Muscle of back (tissue), 11 donors: ENCODE results near the gene COG4. TPM values are rescaled to one million over a fixed set of nuclear protein-coding genes. Genes with fewer than 3 reads are reported as not detected.
"Not testable (repeated sequence)": the region's sequence is repeated elsewhere in the genome, so short reads cannot be mapped to it uniquely, and the experiment has no call there.

Experiments used
- DNase-seq, 3 donors: peaks; one replicate each; pipeline versions ENCODE4 v3.0.0 to v3.0.0-alpha.2; 2013
- polyA plus RNA-seq, 10 donors: library from polyadenylated mRNA; unstranded; fragments of 120-200 nt; gene quantifications; one replicate each; pipeline ENCODE4 v1.2.1, GENCODE V29; 2013; ENCODE audit not compliant: insufficient read length in 10 of 10

Gene COG4
- polyA plus RNA-seq, 10 donors: 32.3 to 46.9 (median 39.8) TPM

DNA sequence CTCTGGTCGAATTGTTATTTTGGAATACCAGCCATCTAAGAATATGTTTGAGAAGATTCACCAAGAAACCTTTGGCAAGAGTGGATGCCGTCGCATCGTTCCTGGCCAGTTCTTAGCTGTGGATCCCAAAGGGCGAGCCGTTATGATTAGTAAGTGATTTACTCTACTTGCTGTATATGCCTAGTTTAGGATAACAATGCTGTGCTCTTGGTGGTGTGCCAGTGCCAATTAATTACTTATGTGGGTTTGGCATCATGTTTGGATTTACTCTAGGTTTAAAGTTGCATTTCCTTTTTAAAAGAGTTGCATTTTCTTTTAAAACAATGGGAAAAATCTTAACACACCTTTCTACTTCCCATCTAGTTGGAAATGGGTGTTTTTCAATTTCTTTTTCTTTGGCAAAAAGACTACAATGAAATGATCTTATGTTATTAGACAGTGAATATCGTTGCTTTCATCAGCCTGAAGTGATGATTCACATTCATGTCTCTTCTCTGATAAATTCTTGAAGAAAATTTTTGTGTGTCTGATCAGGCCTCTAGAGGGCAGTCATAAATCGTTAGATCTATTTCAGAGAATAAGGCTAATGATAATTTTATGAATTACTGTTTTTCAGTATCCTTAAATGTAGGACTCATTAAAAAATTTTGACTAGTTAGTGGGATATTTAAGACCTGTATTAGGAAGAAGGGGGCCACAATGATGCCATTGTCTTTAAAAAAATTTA, 5.9 kb upstream of the COG4 start:
- peak; percentile 26 to 44 (median 36) for DNase-seq

DNA sequence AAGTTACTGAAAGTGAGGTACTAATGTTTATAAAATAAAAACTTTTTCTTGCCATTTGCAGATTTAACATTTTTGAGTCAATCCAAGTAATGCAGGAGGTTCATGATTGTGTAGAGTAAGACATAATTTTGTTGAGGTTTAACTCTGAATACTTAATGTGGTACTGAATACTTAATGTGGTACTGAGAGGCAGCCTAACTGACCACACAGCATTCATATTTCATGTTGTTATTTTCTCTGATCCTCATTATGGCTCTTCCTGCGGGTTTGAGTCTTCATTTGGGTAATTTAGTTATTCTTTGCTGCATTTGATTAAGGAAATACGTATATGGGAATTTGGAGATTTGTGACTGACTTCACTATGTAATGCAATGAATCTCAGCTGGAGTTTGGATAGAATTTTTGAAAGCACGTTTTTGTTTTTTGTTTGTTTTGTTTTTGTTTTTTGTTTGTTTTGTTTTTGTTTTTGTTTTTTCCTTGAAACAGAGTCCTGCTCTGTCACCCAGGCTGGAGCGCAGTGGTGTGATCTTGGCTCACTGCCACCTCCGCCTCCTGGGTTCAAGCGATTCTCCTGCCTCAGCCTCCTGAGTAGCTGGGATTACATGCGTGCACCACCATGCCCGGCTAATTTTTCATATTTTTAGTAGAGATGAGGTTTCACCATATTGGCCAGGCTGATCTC, 4.1 kb upstream of the COG4 start:
- no peak for DNase-seq

DNA sequence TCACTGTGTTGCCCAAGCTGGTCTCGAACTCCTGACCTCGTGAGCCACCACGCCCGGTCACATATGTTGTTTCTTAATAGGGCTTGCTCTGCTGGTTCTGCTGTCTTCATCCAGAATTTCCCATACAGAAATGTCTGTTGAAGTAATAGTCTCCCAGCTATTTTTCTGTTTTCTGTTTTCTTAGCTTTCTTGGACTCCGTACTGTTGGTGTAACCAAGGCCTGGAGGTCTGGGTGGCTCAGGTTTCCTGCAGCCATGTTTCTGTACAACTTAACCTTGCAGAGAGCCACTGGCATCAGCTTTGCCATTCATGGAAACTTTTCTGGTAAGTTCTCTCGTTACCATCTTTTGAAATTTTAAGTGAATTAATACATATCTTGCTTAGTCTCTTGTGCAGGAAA, 3.0 kb upstream of the COG4 start:
- DNase-seq: no peak

DNA sequence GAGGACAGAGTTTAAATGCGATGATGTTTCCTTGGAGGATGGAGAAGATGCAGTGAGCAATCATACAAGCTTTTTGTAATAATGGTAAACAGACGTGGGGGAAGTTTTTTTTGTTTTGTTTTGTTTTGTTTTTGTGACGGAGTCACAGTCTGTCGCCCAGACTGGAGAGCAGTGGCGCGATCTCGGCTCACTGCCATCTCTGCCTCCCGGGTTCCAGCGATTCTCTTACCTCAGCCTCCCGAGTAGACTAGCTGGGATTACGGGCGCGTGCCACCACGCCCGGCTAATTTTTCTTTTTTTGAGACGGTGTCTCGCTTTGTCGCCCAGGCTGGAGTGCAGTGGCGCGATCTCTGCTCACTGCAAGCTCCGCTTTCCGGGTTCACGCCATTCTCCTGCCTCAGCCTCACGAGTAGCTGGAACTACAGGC, 1.1 kb upstream of the COG4 start:
- DNase-seq: not testable (repeated sequence)

DNA sequence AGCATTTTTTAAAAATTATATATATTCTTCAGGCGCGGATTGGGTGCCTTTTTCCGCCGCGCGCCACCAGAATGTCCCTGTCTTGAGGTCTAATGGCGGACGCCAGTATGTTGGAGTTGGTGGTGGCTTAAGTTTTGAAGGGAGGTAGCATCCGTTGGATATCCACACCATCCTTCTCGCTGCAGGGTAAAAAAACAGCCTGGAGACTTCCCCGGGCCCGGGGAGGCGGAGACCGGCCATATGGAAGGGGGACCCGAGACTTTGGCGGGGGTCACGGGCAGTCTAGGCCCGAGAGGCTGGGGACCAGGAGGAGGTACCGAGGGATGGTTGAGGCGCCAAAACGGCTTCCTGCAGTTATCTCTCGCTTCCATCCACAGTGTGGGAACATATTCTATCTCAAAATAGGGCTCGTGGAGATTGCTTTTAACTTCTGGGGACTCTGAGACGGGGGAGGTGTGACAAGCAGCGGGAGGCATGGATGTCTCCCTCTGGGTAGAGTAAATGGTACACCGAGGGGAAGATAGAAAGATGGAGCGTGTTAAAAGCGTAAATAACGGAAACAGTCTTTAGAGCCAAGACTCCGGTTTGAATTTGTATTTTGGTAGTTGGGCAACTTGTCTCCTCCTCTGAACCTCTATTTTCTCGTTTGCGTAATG, 517 bp upstream of the COG4 start, which contains the start of gene SF3B3:
Gene SF3B3, plus strand, starts transcription at position 74 of the 656 bp plus-strand sequence. CDS start 2,841 bp downstream, outside the sequence.
- DNase-seq: peak in 1 of 3 donors; percentile 94

DNA sequence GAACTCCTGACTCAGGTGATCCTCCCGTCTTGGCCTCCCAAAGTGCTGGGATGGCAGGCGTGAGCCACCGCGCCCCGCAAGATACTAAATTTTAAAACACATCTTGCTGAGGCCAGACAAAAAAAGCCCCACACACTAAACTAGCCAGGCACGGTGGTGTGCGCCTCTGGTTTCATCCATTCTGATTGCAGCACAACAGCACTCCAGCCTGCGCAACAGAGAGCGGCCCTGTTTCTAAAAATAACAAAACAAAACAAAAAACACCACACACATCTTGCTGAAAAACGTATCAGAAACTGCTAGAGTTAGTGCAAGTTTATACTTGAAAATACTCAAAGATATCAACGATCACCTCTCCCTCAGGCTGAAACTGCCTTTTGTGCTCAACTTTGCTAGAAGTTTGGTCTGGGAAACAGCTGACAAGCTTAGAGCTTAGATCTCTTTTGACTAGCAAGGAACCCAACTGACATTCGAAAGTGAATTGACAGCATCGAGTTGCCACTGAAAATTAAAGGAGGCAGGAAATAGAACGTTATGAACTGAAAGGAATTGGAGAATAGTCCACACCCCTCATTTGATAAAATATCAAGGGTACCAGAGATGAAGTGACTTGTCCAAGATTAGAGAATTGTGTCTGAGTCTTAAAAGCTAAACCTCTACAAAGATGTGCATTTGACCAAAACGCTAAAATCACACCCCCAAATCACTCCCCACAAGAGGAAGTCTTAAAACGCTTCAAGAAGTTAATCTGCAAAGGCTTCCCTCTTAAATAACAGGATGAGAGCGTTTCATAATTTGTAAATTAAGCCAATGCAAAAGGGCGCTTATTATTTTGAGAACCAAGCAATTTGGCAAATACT, 908 bp downstream of the COG4 start:
- DNase-seq: no peak

DNA sequence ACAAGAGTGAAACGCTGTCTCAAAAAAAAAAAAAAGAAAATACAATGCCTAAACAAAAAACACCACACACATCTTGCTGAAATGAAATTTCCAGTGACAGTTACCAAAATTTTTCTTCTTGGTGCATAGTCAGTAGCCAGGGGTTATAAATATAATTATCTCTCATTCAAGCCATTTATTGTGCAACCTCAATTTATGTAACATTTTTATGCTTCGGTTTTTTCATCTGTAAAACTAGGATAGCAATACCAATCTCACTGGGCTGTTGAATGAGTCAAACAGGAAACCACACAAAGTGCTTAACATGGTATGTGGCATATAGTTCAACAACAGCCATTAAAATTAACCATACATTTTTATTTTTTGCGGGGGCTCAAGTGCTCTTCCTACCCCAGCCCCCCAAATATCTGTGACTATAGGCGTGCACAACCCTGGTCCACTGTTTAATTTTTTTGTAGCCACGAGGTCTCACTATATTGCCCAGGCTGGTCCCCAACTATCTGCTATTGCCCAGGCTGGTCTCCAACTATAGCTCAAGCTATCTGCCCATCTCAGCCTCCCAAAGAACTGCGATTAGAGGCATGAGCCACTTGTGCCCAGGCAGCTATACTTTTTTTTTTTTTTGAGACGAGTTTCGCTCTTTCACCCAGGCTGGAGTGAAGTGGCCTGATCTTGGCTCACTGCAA, 2.6 kb downstream of the COG4 start:
- DNase-seq: peak in 1 of 3 donors; percentile 33

DNA sequence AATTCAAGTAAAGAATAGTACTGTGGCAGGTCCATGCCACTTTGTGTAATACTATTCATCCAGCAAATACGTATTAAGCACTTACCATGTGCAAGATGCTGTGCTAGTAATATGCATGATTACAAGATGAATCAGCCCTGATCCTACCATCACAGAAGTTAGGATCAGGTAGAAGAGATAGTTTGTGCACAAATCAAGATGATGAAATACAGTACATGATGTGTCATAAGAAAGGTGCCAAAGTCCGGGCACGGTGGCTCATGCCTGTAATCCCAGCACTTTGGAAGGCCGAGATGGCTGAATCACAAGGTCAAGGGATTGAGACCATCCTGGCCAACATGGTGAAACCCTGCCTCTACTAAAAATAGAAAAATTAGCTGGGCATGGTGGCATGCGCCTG, 10.9 kb downstream of the COG4 start:
- DNase-seq: no peak

DNA sequence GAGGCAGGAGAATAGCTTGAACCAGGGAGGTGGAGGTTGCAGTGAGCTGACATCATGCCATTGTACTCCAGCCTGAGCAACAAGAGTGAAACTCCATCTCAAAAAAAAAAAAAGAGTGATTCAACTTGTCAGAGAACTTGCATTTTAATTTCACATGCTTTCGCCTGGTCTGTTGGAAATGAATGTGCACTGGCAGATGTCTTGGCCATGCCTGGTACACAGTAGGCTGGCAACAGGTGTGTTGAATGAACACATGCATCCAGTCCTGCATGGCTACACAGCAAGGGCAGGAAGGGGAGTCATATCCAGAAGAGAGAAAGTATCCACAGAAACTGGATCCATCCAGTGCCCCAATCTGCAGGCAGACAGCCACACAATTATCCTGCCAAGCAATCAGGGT, 11.5 kb downstream of the COG4 start:
- DNase-seq: no peak

DNA sequence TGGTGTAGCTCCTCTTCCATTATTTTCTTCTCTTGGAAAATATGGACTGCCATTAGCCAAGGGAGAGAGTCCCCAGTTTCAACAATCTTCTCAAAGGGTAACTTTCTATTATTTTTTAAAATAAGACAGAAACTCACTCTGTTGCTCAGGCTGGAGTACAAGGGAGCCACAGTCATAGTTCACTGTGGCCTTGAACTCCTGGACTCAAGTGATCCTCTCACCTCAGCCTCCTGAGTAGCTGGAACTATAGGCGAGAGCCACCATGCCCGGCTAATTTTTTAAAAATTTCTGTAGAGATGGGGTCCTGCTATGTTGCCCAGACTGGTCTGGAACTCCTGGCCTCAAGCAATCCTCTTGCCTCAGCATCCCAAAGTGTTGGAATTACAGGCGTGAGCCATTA, 13.1 kb downstream of the COG4 start:
- no peak for DNase-seq

DNA sequence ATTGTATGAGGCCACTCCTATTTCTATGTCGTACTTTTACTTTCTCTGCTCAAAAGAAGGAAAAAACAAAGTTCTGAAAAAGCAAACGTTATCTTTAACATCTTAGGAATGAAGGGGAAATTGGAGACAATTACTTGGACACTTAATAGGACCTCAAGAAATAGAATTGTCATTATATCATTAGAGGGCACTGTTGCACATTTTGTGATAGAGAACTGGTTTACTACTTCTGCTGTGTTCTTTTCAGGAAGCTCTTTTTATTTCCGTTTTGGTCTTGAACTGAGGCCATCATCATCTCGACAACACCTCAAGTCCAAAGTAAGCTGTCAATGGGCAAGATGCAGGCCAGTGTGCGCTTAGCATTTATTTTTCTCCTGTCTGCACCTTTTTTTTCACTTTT, 14.6 kb downstream of the COG4 start:
- no peak for DNase-seq

DNA sequence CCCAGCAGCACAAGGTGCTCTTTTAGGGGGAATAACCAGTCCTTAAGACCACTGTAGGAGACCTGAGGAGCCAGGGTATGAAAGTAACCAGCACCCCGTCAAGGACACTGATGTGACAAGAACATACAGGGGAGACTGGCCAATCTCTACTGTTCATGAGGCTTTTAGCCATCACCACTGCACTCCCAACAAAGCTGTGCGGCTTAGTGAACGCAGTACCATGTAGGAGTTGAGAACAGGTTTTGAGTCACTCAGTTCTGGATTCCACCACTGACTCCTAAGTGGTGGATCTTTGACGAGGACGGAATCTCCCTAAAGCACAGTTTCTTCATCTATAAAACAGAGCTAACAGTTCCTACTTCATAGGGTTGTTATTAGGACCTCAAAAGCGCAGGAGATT, 26.8 kb downstream of the COG4 start:
- no peak for DNase-seq

DNA sequence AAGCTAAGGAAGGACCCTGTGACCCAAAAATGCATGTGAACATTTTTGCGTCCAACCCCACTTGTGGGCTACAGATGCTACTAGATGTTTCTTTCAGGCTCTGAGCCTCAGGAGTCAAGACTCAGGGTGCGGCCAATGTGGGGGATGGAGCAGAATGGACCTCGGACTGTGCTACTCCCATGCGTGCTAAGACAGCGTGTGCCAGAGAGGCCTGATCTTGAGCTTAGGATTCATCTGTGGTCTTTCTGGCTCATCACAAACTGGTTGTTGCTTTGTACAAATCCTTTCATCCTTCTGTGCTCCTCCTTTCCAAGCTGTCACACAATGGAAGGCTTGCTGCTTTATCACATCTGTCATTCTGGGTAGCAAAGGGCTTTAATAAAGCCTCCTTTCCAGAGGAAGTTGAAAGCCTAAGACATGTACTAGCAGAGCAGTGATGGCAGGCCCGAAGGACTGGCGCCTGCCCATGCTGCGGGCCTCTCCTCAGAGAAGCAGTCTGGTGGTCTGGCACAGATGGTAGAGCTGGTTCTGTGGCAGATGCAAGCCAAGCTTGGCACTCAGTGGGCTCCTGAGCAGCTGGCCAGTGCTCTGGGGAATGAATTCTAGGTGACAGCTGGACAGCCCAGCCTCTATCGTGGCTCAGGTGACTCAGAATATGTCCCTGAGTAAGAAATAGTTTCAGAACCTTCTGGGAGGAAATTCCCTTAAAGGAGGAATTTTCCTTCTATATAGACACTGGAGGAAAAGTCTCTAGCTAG, 27.8 kb downstream of the COG4 start:
- DNase-seq: no peak

DNA sequence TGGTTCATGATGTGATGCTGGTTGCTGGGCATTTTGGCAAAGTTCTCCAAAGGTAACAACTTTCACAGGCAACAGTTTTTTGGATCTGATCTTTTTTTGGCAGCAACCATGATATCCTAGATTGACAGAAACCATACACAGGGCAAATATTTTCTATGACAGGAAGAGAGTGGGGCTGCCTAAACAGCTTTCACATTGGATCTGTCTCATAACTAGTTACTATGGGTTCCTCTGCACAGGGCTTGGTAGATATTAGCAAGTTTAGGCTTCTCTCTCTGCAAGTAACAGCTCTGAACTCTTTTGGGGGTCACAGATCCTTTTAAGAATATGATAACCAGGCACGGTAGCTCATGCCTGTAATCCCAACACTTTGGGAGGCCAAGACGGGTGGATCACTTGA, 28.6 kb downstream of the COG4 start:
- no peak for DNase-seq

DNA sequence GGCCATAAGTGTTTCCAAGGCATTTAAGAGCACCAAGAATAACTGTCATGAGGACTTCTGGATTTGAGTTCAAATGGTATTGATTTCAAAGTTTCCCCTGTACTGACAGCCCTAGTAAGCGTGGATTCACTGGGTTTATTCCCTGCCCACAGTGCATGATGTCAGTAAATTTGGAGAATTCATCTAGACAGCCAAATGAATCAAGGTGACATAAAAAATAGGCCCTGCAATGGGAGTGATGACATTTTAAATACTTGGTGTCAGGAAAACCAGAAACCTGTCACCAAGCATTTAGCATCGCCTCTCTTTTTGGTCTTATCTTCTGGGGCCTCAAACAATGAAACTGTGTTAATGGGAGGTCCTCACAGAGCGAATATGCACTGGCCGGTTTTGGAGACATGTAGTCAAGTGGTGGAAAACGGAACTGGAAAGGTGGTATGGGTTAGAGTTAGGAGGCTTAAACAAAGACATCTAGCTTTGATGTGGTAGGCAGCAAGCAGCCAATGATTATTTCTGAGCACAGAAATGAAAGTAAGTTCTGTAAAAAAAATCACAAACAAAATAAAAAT, 29.1 kb downstream of the COG4 start:
- DNase-seq: no peak

DNA sequence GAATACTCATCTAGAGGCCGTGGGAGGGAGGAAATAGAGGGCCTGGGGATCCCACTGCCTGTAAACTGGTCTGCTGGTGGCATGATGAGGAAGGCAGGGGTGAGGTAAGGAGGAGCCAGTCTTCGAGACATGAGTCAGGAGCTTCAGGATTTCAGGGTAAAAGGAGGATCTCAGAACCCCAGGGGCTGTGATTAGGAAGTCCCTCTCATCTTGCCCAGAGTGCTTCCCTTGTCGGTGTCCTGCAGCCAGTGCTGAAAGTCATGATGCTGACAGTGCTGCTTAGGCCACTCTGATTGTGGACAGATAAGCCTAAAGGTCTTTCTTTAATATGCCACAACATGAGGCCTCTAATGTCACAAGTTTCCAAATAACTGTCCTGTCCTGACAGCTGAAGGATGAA, 29.6 kb downstream of the COG4 start:
- DNase-seq: no peak

DNA sequence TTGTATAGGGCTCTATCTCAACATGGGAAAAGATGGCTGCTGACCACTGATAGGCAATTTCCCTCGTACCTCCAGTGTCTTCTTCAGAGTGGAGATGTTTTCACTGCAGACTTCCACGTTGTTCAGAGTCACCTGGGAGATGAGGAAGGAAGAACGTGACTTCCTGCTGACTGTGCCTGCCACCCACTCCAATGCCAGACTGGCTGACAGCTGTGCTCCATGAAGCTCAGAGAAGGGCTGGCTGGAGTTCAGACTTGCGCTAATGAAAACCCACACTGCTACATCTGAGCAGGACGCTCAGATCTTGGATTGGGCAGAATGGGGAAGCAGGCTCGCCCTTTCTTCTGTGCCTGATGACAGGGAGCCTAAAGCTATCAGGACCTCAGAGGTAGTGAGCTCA, 33.1 kb downstream of the COG4 start:
- DNase-seq: peak in 1 of 3 donors; percentile 9

DNA sequence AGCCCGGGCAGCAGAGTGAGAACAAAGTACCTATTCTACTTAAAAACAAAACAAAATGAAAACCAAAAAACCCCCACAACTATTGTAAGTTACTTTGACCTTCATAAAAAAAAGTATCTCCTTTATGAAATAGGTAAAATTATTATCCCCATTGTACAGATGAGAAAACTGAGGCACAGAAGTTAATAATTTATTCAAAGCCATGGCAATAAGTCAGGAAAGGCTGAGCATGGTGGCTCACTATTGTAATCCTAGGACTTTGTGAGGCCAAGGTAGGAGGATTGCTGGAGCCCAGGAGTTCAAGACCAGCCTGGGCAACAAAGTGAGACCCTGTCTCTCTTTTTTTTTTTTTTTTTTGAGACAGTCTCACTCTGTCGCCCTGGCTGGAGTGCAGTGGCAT, 38.5 kb downstream of the COG4 start:
- DNase-seq: no peak

DNA sequence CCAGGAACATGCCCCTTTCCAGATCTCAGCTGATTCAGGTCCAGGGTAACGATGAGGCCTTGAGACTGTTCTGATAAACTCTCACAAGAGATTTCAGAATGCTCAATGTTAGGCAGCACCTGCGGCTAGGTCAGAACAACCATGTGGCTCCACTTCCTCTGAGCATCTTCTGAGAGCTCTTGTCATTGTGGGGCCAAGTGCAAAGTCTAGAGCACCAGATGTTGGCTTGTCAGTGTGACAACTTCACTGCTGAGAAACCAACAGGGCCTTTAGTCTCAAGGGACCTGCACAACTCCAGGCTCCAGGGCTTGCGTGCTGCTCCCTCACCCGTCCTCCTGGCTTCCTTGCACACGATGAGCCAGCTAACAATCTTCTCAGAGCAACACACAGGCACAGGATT, 39.9 kb downstream of the COG4 start:
- no peak for DNase-seq

DNA sequence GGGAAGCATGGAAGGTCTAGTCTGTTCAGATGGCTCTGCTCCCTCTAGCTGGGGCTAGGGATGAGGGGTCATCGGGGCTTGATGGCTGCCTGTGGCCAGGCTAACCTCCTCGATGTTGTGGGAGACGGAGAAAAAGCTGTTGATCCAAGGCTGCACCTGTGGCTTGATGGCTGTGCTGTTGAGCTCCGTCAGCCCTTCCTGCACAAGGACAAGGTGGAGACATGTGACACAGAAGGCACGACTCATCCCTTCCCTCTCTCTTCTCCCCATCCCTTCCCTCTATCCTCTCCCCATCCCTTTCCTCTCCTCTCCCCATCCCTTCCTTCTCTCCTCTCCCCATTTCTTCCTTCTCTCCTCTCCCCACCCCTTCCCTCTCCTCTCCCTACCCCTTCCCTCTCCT, 40.7 kb downstream of the COG4 start:
- DNase-seq: no peak
